TTC549 (cell line): ENCODE measurements around the gene CARD19.

Experiments
- FAIRE-seq: peaks from 2 replicates; lab custom pipeline; 2012; peaks lifted over from hg19 to GRCh38; lab: Jason Lieb, UNC

CARD19 gene

DNA sequence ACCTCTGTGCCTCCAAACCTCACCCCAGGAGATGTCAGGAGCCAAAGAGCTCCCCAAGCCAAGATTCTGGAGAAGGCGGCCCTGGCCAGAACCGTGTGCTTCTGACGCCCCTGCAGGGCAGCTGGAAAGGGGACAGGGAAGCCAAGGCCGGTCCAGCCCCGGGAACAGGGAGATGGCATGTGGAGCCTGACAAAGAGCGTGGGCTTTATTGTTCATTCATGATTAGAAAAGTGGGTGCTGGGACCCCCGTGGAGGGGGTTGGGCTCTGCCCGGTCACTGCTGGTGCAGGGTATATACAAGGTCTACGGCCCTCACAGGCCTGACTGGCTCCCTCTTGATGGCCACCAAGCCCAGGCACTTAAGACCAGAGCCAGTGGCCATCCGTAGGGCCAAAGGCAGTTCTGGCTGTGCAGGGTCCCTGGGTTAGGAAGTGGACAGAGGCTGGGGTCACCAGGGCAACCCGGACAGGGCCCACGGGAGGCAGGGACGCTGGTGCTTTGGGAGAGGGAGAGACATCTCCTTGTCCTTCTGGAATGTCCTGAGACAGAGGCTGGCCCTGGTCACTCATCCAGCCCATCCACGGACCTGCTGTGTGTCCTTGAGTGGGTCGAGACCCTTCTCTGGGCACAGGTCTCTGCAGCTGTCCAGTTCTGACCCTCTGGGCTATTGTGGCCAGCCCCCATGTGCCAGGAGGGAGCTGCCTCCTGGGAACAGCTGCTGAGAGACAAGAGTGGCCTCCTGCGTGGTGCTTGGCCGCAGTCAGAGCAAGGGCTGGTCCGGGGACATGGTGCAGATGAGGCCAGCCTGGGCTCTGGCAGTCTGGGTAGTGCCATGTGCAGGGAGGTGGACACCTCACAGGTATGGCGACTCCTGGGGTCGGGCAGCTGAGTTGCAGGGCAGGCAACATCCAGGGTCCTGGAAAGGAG, 25.6 kb downstream of the CARD19 start:
- no peak for FAIRE-seq

- no peak for FAIRE-seq
These were observed 26.8 kb downstream of the CARD19 start for GRCh38 chr9:93122721-93123221.

- no peak for FAIRE-seq
These were observed 27.7 kb downstream of the CARD19 start for GRCh38 chr9:93123561-93124283.

- FAIRE-seq, result no peak
These were observed 28.8 kb downstream of the CARD19 start for GRCh38 chr9:93124793-93125192.

DNA sequence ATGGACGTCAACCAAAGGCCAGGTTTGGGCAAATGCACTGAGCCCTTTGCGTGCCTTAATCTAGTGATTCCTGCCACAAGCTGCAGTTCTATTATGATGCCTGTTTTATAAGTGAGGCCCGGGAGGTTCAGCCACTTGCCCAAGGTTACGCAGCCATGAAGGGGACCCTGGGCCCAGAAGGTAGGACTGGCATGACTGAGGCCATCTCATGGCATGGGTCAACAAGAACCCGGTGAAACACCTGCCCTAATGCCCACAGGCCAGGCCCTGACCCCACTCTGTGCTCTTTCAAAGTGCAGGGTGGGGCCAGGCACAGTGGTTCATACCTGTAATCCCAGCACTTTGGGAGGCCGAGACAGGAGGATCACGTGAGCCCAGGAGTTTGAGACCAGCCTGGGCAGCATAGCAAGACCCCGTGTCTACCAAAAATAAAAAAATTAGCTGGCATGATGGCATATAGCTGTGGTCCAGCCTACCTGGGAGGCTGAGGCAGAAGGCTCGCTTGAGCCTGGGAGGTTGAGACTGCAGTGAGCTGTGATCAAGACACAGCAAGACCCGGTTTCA, 29.4 kb downstream of the CARD19 start:
- no peak for FAIRE-seq

DNA sequence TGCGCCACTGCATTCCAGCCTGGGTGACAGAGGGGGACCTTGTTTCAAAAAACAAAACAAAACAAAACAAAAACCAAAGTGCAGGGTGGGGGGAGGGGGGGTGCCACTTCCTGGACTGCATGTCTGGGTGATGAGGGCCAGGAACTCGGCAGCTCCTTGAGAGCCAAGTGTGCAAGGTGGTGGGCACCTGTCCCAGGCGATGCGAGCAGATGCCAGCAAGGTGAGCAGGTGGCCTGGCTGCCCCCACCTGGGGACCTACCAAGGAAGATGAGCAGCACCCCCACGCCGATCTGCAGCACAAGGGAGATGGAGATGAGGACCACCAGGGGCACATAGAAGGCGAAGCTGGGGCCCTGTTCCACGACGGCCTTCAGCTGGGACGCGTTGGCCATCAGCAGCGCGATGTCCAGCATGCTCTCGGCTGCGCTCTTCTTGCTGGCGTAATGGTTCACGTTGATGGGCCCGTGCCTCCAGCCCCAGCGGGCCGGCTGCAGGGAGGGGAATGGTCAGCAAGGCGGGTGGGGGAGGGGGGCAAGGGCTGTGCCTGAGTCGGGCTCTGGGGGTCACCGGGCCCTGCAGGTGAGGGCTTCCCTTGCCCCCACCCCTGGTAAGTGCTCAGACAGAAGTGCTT, 30.2 kb downstream of the CARD19 start:
- FAIRE-seq, result no peak

- no peak for FAIRE-seq
These were observed 30.9 kb downstream of the CARD19 start for GRCh38 chr9:93126825-93127368.

GRCh38 chr9:93127395-93127911, 31.4 kb downstream of the CARD19 start:
- no peak for FAIRE-seq

GRCh38 chr9:93128011-93128714, 32.1 kb downstream of the CARD19 start:
- no peak for FAIRE-seq

- no peak for FAIRE-seq
These were observed 32.8 kb downstream of the CARD19 start for GRCh38 chr9:93128715-93129224.

DNA sequence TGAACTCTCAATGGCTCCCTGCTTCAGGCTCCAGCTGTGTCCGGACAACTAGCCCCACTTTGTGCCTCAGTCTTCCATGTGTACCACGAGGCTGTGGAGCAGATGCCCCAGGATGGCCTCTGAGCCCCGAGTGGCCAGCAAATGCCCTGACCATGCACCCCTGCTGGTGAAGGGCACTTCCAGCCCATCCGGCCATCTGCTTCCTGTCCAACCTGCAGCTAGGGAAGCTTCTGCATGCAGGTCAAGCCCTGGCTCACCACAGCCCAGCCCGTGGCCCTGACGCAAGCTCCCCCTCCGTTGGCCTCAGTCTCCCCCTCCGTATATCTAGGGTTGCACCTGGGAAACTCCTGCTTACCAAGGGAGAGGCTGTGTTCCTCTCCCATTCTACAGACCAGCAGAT, 33.3 kb downstream of the CARD19 start:
- no peak for FAIRE-seq

DNA sequence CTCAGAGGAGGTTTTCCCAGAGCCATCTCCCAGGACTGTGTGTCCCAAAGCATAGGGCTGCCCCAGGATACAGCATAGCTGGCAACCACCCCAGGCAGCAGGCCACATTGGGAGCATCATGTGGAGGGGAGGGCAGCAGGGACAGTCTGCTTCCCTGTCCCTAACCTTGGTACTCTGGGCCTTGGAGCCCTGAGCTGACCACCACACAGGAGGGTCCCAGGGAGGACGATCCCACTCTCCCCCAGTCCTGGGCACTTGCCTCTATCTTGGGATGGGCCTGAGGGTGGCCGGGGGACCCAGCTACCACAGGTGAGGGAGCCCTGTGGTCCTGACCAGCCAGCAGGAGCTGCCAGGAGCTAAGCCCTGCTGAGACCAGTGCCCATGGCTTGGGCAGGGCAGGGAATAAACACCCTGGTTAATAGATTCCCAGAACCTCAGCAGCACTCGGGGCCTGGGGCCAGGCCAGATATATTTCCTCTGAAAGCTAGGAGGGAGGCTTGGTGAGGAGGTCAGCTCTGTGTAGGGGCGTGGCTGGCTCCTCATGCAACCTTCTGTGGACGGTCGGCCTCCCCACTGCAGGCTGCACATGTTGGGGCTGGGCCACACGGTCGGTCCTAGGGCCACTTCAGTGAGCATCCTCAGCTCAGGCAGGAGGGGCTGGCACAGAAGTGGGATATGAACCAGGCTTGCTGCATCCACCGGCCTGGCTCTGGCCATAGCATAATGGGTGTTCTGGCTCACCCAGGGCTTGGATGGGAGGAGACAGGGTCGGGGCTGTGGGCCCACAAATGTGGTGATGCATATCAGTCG, 33.9 kb downstream of the CARD19 start:
- FAIRE-seq, result no peak

- no peak for FAIRE-seq
These were observed 35.0 kb downstream of the CARD19 start for GRCh38 chr9:93130861-93131481.

DNA sequence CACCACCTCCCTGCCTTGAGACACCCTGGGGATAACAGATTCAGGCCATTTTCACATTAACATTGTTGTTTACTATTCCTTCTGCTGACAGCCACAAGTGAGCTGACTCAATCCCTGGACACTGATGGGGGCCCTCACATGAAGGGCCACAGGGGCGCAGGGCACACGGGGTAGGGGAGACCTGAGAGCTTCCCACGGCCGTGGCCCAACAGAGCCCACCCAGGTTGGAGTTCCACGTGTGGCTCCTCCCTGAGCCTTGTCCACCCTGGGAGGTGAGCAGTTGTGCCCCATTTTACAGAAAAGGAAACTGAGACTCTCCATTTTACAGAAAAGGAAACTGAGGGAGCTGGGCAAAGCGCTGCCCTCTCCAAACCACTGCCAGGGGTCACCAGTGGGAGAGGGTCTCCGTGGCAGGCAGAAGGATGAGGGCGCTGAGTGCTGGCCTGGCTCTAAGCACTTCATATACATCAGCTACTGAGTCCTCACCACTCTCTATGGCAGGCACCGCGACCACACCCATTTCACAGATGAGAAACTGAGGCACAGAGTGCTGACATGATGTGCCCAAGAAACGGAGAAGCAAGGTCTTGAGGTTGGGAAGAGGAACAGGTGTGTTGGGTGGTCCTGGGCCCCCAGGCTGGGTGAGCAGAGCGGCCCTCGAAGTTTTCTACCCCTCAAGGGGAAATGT, 35.7 kb downstream of the CARD19 start:
- FAIRE-seq, result no peak

DNA sequence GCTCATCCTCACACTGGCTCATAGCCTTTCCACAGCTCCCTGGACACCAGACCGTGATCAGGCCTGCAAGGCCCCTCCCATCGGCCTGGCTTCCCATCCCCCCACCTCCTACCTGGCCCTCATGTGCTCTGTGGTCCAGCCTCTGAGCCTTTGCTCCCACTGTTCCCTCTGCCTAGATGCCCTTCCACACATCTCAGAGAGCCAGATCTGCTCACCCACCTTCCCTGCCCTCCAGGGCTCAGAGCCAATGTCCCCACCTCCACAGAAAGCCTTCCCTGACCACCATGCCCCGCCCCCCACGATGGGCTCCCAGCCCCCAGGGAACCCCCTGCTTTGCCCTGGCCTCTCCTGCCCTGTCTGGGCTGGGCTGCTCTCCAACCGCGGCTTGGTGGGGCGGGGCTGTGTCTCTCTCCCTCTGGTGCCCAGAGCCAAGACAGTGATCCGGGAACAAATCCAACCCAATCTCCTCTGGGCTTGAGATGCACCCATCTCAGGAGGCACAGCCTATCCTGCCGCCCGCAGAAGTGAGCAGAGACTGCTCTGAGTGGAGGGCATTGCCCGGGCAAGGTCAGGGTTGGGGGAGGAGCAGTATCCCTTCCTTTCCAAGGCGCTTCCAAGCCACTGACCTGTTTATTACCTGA, 36.4 kb downstream of the CARD19 start:
- FAIRE-seq, result no peak

- FAIRE-seq, result no peak
These were observed 37.1 kb downstream of the CARD19 start for GRCh38 chr9:93132946-93133680.

DNA sequence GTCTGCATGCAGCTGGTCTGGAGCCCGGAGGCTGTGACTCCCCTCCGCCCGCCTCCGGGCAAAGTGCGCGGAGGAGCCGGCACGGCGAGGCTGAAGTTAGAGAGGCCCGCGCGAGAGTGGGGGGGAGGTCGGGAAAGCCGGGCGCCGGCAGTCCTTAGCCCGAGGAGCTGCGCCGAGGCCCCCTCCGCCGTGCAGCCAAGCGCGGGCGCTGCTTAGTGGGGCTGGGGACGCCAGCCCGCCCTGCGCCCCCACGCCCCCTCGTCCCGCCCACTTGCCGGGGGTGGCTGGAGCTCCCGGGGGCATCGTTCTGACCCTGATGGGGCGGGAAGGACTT, 37.6 kb downstream of the CARD19 start:
- FAIRE-seq, result no peak
